ENCODE results near the gene BCL2L15. TPM values are rescaled to one million over a fixed set of nuclear protein-coding genes. Genes with fewer than 3 reads are reported as not detected.

BCL2L15 gene
- total RNA-seq (1 to 10 TPM; 1.2 to 1.5 TPM), total RNA-seq (0.32 to 24.8 (median 2.2) reads per million in 172 experiments)
- 1.1 TPM for polyA plus RNA-seq (2013, experiment 1 of 2)
- 3.2 TPM for polyA plus RNA-seq (2013, experiment 2 of 2)

GRCh38 chr1:113887402-113888175 lies at the start of gene BCL2L15:
BCL2L15 (minus strand) TSS chr1:113887581; CDS start chr1:113887375, 206 bp downstream.
- no peaks in the 10 kb centered on the region for H3K36me3 Mint-ChIP-seq (ENCODE audit: low read depth)
- no peaks in the 10 kb centered on the region for H3K27me3 Mint-ChIP-seq
- H3K27ac ChIP-seq (ENCODE audit: low read depth in 1 of 2, low read length in 2 of 2) = no peak within 1 kb of the TSS
- H3K4me3 Mint-ChIP-seq = no peak within 1 kb of the TSS
- ATAC-seq (ENCODE audit: poor library complexity) (no peak), DNase-seq (no peak)
- TF ChIP-seq CTCF (IDR thresholded peaks at IDR 0.05) = no peak
- H3K27ac Mint-ChIP-seq = no peak within 1 kb of the TSS
- no peaks in the 10 kb centered on the region for H3K9me3 ChIP-seq (ENCODE audit: control insufficient read depth in 1 of 2, insufficient read depth in 1 of 2, low read length in 2 of 2)
- H3K4me3 ChIP-seq (ENCODE audit: low read length) = no peak within 1 kb of the TSS
- CTCF ChIA-PET = interaction anchor here (1.2 to 1.8 kb wide), 2 partner anchors 14 to 37 kb away, joined by 3 read pairs; no protein-coding TSS in a partner anchor
- no peaks in the 10 kb centered on the region for H3K36me3 ChIP-seq (ENCODE audit: insufficient read depth, low read length)
- POLR2A ChIA-PET = interaction anchor here (0.9 to 1.6 kb wide), 2 partner anchors 12 to 18 kb away, joined by 3 to 4 read pairs; no protein-coding TSS in a partner anchor
- intact Hi-C loops (cut with DNase I, micrococcal nuclease) = no loop called here
- H3K4me1 ChIP-seq (ENCODE audit: insufficient read depth, low read length) = peaks cover 10% of the 10 kb centered on the region
- no peaks in the 10 kb centered on the region for H3K9me3 Mint-ChIP-seq
- H3K4me1 Mint-ChIP-seq (ENCODE audit: low read depth) = peaks cover 16% of the 10 kb centered on the region
- no peaks in the 10 kb centered on the region for H3K27me3 ChIP-seq (ENCODE audit: control insufficient read depth in 1 of 2, insufficient read depth in 2 of 2, low read length in 2 of 2)

- Histone ChIP-seq H3K27me3 (ENCODE audit: control insufficient read depth in 1 of 2, insufficient read depth in 2 of 2, low read length in 2 of 2) (no peaks in the 10 kb centered on the region), H3K27ac (ENCODE audit: low read depth in 1 of 2, low read length in 2 of 2) (no peak overlapping the region), H3K4me1 (ENCODE audit: insufficient read depth, low read length) (peaks cover 71% of the 10 kb centered on the region), H3K4me3 (ENCODE audit: low read length) (no peak overlapping the region), H3K36me3 (ENCODE audit: insufficient read depth, low read length) (peaks cover 15% of the 10 kb centered on the region), H3K9me3 (ENCODE audit: control insufficient read depth in 1 of 2, insufficient read depth in 1 of 2, low read length in 2 of 2) (no peaks in the 10 kb centered on the region)
- Mint-ChIP-seq H3K27me3 (no peaks in the 10 kb centered on the region), H3K4me3 (peak overlapping the region; percentile 82), H3K36me3 (ENCODE audit: low read depth) (peaks cover 45% of the 10 kb centered on the region), H3K9me3 (no peaks in the 10 kb centered on the region), H3K4me1 (ENCODE audit: low read depth) (peaks cover 82% of the 10 kb centered on the region), H3K27ac (peak overlapping the region; percentile 77)
- ATAC-seq (ENCODE audit: poor library complexity) (peak; percentile 18), DNase-seq (peak in 3 of 14 experiments; percentile 25 to 43 (median 31))
- ChIA-PET CTCF (interaction anchor here (1.7 kb wide), 1 partner anchor 12 kb away, joined by 3 read pairs; no protein-coding TSS in a partner anchor), POLR2A (interaction anchor here (10.1 kb wide), 1 partner anchor 13 kb away, joined by 245 read pairs; no protein-coding TSS in a partner anchor)
- no peak for TF ChIP-seq CTCF (IDR thresholded peaks at IDR 0.05)
- intact Hi-C loops (cut with DNase I, micrococcal nuclease) = loop anchor here in 1 of 2 experiments (5.0 kb wide), 1 partner anchor 35 kb away; no protein-coding TSS in a partner anchor
Measured at GRCh38 chr1:113937146-113937545, 49.8 kb upstream of the BCL2L15 start.

GRCh38 chr1:113935970-113936369 lies 48.6 kb upstream of the BCL2L15 start:
- Histone ChIP-seq H3K9me3 (ENCODE audit: control insufficient read depth in 1 of 2, insufficient read depth in 1 of 2, low read length in 2 of 2) (no peaks in the 10 kb centered on the region), H3K27me3 (ENCODE audit: control insufficient read depth in 1 of 2, insufficient read depth in 2 of 2, low read length in 2 of 2) (no peaks in the 10 kb centered on the region), H3K36me3 (ENCODE audit: insufficient read depth, low read length) (peaks cover 5% of the 10 kb centered on the region), H3K4me3 (ENCODE audit: low read length) (no peak overlapping the region), H3K27ac (ENCODE audit: low read depth in 1 of 2, low read length in 2 of 2) (no peak overlapping the region), H3K4me1 (ENCODE audit: insufficient read depth, low read length) (peaks cover 69% of the 10 kb centered on the region)
- Mint-ChIP-seq H3K9me3 (no peaks in the 10 kb centered on the region), H3K4me3 (peak overlapping the region; percentile 30), H3K27ac (peak overlapping the region; percentile 27), H3K36me3 (ENCODE audit: low read depth) (peaks cover 42% of the 10 kb centered on the region), H3K4me1 (ENCODE audit: low read depth) (peaks cover 88% of the 10 kb centered on the region), H3K27me3 (no peaks in the 10 kb centered on the region)
- no peak for TF ChIP-seq CTCF (IDR thresholded peaks at IDR 0.05)
- ChIA-PET POLR2A (interaction anchor here (10.1 kb wide), 1 partner anchor 14 kb away, joined by 245 read pairs; no protein-coding TSS in a partner anchor), CTCF (interaction anchor here (1.3 kb wide), 1 partner anchor 11 kb away, joined by 3 read pairs; no protein-coding TSS in a partner anchor)
- no peak for ATAC-seq (ENCODE audit: poor library complexity)
- intact Hi-C loops (cut with DNase I, micrococcal nuclease) = loop anchor here in 1 of 2 experiments (5.0 kb wide), 1 partner anchor 36 kb away; no protein-coding TSS in a partner anchor
- DNase-seq = peak in 1 of 14 experiments; percentile 39
